ENCODE measurements around the gene HMGCL. TPM values are rescaled to one million over a fixed set of nuclear protein-coding genes. Genes with fewer than 3 reads are reported as not detected.

HMGCL gene
- total RNA-seq, 2 experiments from 2014 or later, result 8.9 to 9.6 TPM

DNA sequence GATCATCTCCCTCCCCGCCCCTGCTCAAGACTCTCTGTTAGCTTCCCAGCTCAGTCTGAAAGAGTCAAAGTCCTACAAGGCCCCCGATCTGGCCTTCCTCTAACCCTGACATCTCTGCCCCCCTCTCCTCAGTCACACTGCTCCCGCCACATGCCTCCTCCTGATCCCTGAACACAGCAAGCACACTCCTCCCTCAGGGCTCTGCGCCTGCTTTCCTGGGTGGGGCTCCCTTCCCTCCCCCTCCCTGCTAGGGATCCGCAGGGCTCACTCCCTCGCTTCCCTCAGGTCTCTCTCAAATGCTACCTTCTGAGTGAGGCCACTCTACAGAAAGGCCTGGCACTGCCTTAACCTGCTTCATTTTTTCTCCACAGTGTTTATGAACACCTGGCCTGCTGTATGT is 18.9 kb downstream of the HMGCL start:
- POLR2A ChIA-PET, result interaction anchor here (0.6 kb wide), 1 partner anchor 731 kb away, joined by 3 read pairs; no protein-coding TSS in a partner anchor
- Mint-ChIP-seq H3K4me1 (ENCODE audit: low read depth) (peaks cover 16% of the 10 kb centered on the region), H3K36me3 (ENCODE audit: low read depth) (peaks cover 32% of the 10 kb centered on the region), H3K4me3 (no peak overlapping the region), H3K27me3 (no peaks in the 10 kb centered on the region), H3K9me3 (no peaks in the 10 kb centered on the region), H3K27ac (no peak overlapping the region)
- intact Hi-C loops (cut with DNase I, micrococcal nuclease), result loop anchor here in 1 of 2 experiments (10.0 kb wide), 2 partner anchors 149 to 441 kb away; partner anchors contain the start of genes PNRC2 and ZNF436
- H3K27me3 ChIP-seq (ENCODE audit: control insufficient read depth in 1 of 2, insufficient read depth in 2 of 2, low read length in 2 of 2), result no peaks in the 10 kb centered on the region
- TF ChIP-seq, protein P1, sequence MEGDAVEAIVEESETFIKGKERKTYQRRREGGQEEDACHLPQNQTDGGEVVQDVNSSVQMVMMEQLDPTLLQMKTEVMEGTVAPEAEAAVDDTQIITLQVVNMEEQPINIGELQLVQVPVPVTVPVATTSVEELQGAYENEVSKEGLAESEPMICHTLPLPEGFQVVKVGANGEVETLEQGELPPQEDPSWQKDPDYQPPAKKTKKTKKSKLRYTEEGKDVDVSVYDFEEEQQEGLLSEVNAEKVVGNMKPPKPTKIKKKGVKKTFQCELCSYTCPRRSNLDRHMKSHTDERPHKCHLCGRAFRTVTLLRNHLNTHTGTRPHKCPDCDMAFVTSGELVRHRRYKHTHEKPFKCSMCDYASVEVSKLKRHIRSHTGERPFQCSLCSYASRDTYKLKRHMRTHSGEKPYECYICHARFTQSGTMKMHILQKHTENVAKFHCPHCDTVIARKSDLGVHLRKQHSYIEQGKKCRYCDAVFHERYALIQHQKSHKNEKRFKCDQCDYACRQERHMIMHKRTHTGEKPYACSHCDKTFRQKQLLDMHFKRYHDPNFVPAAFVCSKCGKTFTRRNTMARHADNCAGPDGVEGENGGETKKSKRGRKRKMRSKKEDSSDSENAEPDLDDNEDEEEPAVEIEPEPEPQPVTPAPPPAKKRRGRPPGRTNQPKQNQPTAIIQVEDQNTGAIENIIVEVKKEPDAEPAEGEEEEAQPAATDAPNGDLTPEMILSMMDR (IDR thresholded peaks at IDR 0.05), result no peak
- H3K27ac ChIP-seq (ENCODE audit: low read depth in 1 of 2, low read length in 2 of 2), result no peak overlapping the region
- no peak for DNase-seq
- no peak overlapping the region for H3K4me3 ChIP-seq (ENCODE audit: low read length)
- H3K4me1 ChIP-seq (ENCODE audit: insufficient read depth, low read length), result peaks cover 24% of the 10 kb centered on the region
- CTCF ChIA-PET, result no interaction called here
- peaks cover 10% of the 10 kb centered on the region for H3K36me3 ChIP-seq (ENCODE audit: insufficient read depth, low read length)
- no peaks in the 10 kb centered on the region for H3K9me3 ChIP-seq (ENCODE audit: control insufficient read depth in 1 of 2, insufficient read depth in 1 of 2, low read length in 2 of 2)
- no peak for ATAC-seq (ENCODE audit: poor library complexity)

DNA sequence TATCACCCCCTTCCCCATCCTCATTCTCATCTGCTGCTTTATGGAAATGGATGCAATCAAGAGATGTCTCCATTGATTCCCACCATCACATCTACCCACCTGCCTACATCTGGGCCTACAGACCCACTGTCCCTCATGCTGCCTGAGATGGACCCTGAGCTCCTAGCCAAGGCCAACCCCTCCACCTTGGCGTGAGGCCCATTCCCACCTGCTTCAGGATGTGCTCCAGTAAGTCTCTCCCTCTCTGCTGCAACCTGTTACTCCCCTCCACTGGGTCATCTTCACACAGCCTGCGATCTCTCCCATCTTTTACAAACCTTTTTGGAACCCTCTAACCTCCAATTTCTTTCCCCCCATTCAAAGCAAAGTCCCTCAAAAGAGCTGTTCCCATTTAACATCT is 20.2 kb downstream of the HMGCL start:
- H3K4me3 Mint-ChIP-seq, result no peak overlapping the region
- TF ChIP-seq, protein P1 (IDR thresholded peaks at IDR 0.05), result no peak
- peaks cover 16% of the 10 kb centered on the region for H3K4me1 Mint-ChIP-seq (ENCODE audit: low read depth)
- intact Hi-C loops (cut with DNase I, micrococcal nuclease), result loop anchor here in 1 of 2 experiments (10.0 kb wide), 2 partner anchors 150 to 440 kb away; partner anchors contain the start of genes PNRC2 and ZNF436
- H3K27ac Mint-ChIP-seq, result no peak overlapping the region
- ChIA-PET CTCF (no interaction called here), POLR2A (no interaction called here)
- no peaks in the 10 kb centered on the region for H3K27me3 Mint-ChIP-seq
- no peak overlapping the region for H3K27ac ChIP-seq (ENCODE audit: low read depth in 1 of 2, low read length in 2 of 2)
- no peaks in the 10 kb centered on the region for H3K27me3 ChIP-seq (ENCODE audit: control insufficient read depth in 1 of 2, insufficient read depth in 2 of 2, low read length in 2 of 2)
- H3K9me3 ChIP-seq (ENCODE audit: control insufficient read depth in 1 of 2, insufficient read depth in 1 of 2, low read length in 2 of 2), result no peaks in the 10 kb centered on the region
- no peak overlapping the region for H3K4me3 ChIP-seq (ENCODE audit: low read length)
- no peak for ATAC-seq (ENCODE audit: poor library complexity)
- peaks cover 7% of the 10 kb centered on the region for H3K36me3 ChIP-seq (ENCODE audit: insufficient read depth, low read length)
- peaks cover 19% of the 10 kb centered on the region for H3K4me1 ChIP-seq (ENCODE audit: insufficient read depth, low read length)
- no peak for DNase-seq
- peaks cover 28% of the 10 kb centered on the region for H3K36me3 Mint-ChIP-seq (ENCODE audit: low read depth)
- H3K9me3 Mint-ChIP-seq, result no peaks in the 10 kb centered on the region

DNA sequence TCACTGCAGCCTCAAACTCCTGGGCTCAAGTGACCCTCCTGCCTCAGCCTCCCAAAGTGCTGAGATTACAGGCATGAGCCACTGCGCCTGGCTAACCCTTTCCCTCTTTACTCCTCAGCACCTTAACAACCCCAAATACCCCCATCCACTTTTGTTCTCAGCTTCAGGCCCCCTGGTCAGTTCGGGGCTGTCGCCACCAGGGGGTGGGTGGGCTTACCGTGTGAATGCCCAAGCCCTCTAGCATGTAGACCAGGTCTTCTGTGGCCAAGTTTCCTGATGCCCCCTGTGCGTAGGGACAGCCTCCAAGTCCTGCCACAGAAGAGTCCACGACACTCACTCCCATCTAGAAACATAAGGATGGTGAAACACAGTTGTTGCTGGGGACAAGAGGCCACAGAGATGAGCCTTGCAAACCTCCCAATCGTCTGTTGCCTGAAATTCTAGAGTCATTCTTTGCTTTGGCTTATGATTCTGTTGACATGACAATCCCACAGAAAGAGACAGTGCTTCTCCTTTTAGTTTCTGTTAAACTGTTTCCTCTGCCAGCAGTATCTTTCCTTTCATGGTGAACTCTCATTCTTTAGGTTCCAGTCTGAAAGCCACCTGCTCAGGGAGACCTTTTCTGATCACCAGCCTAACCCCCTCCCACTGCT is 20.9 kb downstream of the HMGCL start:
- Mint-ChIP-seq H3K27me3 (no peaks in the 10 kb centered on the region), H3K4me1 (ENCODE audit: low read depth) (peaks cover 14% of the 10 kb centered on the region), H3K9me3 (no peaks in the 10 kb centered on the region), H3K4me3 (peak overlapping the region; percentile 54), H3K27ac (peak overlapping the region; percentile 49), H3K36me3 (ENCODE audit: low read depth) (peaks cover 22% of the 10 kb centered on the region)
- intact Hi-C loops (cut with DNase I, micrococcal nuclease), result loop anchor here in 1 of 2 experiments (5.0 to 10.0 kb wide), 3 partner anchors 33 to 440 kb away; partner anchors contain the start of genes PNRC2 and ZNF436
- Histone ChIP-seq H3K4me3 (ENCODE audit: low read length) (no peak overlapping the region), H3K9me3 (ENCODE audit: control insufficient read depth in 1 of 2, insufficient read depth in 1 of 2, low read length in 2 of 2) (no peaks in the 10 kb centered on the region), H3K4me1 (ENCODE audit: insufficient read depth, low read length) (peaks cover 19% of the 10 kb centered on the region), H3K27me3 (ENCODE audit: control insufficient read depth in 1 of 2, insufficient read depth in 2 of 2, low read length in 2 of 2) (no peaks in the 10 kb centered on the region), H3K36me3 (ENCODE audit: insufficient read depth, low read length) (peaks cover 7% of the 10 kb centered on the region), H3K27ac (ENCODE audit: low read depth in 1 of 2, low read length in 2 of 2) (no peak overlapping the region)
- ChIA-PET CTCF (no interaction called here), POLR2A (interaction anchor here (0.8 kb wide), 1 partner anchor 21 kb away, joined by 3 read pairs; the partner anchor contains the start of gene HMGCL)
- TF ChIP-seq, protein P1 (IDR thresholded peaks at IDR 0.05), result no peak
- DNase-seq (no peak), ATAC-seq (ENCODE audit: poor library complexity) (no peak)

Measured in CD4-positive, alpha-beta T cell (primary cell).